Activated CD4-positive, alpha-beta memory T cell treated with anti-CD3 and anti-CD28 coated beads, Interleukin-2, amount 10 ng/mL, durations not matched to agents 7 days and 5 days (primary cell): ENCODE data around the gene KLHL42. TPM values are rescaled to one million over a fixed set of nuclear protein-coding genes. Genes with fewer than 3 reads are reported as not detected.
"Not testable (repeated sequence)": the region's sequence is repeated elsewhere in the genome, so short reads cannot be mapped to it uniquely, and the experiment has no call there.

Experiments
- CTCF ChIA-PET: fragments of 350-600 bp; sonication (Branson Sonifier 250); formaldehyde crosslinking; loops from one replicate; lab custom pipeline; 2021; ENCODE audit warnings: antibody characterized with exemption, inconsistent platforms; lab: Charles Lee
- POLR2A ChIA-PET: fragments of 350-600 bp; sonication (Branson Sonifier 250); formaldehyde crosslinking; loops from one replicate; lab custom pipeline; 2021; ENCODE audit warnings: antibody characterized with exemption; lab: Charles Lee
- DNase-seq: peaks from one replicate; pipeline ENCODE4 v3.0.0-alpha.2; 2020
- H3K27ac Mint-ChIP-seq: one replicate; pipeline ENCODE4 v1.8.0; 2021; ENCODE audit warnings: mild to moderate bottlenecking, mixed read lengths
- H3K27me3 Mint-ChIP-seq: one replicate; pipeline ENCODE4 v1.8.0; 2021; ENCODE audit warnings: mixed read lengths
- H3K36me3 Mint-ChIP-seq: one replicate; pipeline ENCODE4 v1.8.0; 2021; ENCODE audit warnings: low read depth, mixed read lengths
- H3K4me1 Mint-ChIP-seq: one replicate; pipeline ENCODE4 v1.8.0; 2021; ENCODE audit warnings: mixed read lengths
- H3K4me3 Mint-ChIP-seq: one replicate; pipeline ENCODE4 v1.8.0; 2021; ENCODE audit warnings: mild to moderate bottlenecking, mixed read lengths
- H3K9me3 Mint-ChIP-seq: one replicate; pipeline ENCODE4 v1.8.0; 2021; ENCODE audit warnings: mixed read lengths
- total RNA-seq, 2 experiments: library from RNA; stranded (reverse); gene quantifications; one replicate each; pipeline ENCODE4 v1.2.3, GENCODE V29; 2021

Gene KLHL42
- total RNA-seq, 2 experiments from 2014 or later = 8.1 to 10.1 TPM

GRCh38 chr12:27824126-27824842, 44.3 kb downstream of the KLHL42 start:
- peaks cover 42% of the 10 kb centered on the region for H3K4me1 Mint-ChIP-seq
- H3K4me3 Mint-ChIP-seq = no peak overlapping the region
- no peak for DNase-seq
- no peaks in the 10 kb centered on the region for H3K36me3 Mint-ChIP-seq
- H3K27me3 Mint-ChIP-seq = peaks cover 52% of the 10 kb centered on the region
- POLR2A ChIA-PET = no interaction called here
- no peak overlapping the region for H3K27ac Mint-ChIP-seq
- no peaks in the 10 kb centered on the region for H3K9me3 Mint-ChIP-seq
- CTCF ChIA-PET = no interaction called here

- ChIA-PET POLR2A (no interaction called here), CTCF (no interaction called here)
- Mint-ChIP-seq H3K27ac (no peak overlapping the region), H3K36me3 (no peaks in the 10 kb centered on the region), H3K27me3 (peaks cover 45% of the 10 kb centered on the region), H3K4me3 (no peak overlapping the region), H3K4me1 (peaks cover 40% of the 10 kb centered on the region), H3K9me3 (no peaks in the 10 kb centered on the region)
- DNase-seq = no peak
Observed at GRCh38 chr12:27826076-27826475, 46.0 kb downstream of the KLHL42 start.

- no peak overlapping the region for H3K27ac Mint-ChIP-seq
- no peak overlapping the region for H3K4me3 Mint-ChIP-seq
- H3K27me3 Mint-ChIP-seq = peaks cover 47% of the 10 kb centered on the region
- H3K9me3 Mint-ChIP-seq = no peaks in the 10 kb centered on the region
- DNase-seq = no peak
- POLR2A ChIA-PET = no interaction called here
- peaks cover 19% of the 10 kb centered on the region for H3K4me1 Mint-ChIP-seq
- no peaks in the 10 kb centered on the region for H3K36me3 Mint-ChIP-seq
- CTCF ChIA-PET = no interaction called here
Observed at GRCh38 chr12:27828196-27828595, 48.2 kb downstream of the KLHL42 start.

GRCh38 chr12:27838543-27839185, 58.6 kb downstream of the KLHL42 start:
- no peaks in the 10 kb centered on the region for H3K9me3 Mint-ChIP-seq
- no peak for DNase-seq
- ChIA-PET CTCF (no interaction called here), POLR2A (no interaction called here)
- no peaks in the 10 kb centered on the region for H3K36me3 Mint-ChIP-seq
- no peaks in the 10 kb centered on the region for H3K27me3 Mint-ChIP-seq
- H3K27ac Mint-ChIP-seq = no peak overlapping the region
- H3K4me1 Mint-ChIP-seq = no peaks in the 10 kb centered on the region
- H3K4me3 Mint-ChIP-seq = no peak overlapping the region

- no peak overlapping the region for H3K27ac Mint-ChIP-seq
- ChIA-PET CTCF (interaction anchor here (0.7 kb wide), 2 partner anchors 107 to 727 kb away, joined by 3 read pairs; no protein-coding TSS in a partner anchor), POLR2A (no interaction called here)
- H3K4me3 Mint-ChIP-seq = no peak overlapping the region
- DNase-seq = no peak
- no peaks in the 10 kb centered on the region for H3K27me3 Mint-ChIP-seq
- H3K4me1 Mint-ChIP-seq = no peaks in the 10 kb centered on the region
- no peaks in the 10 kb centered on the region for H3K36me3 Mint-ChIP-seq
- no peaks in the 10 kb centered on the region for H3K9me3 Mint-ChIP-seq
Observed at GRCh38 chr12:27840229-27840999, 60.4 kb downstream of the KLHL42 start.

- no peak overlapping the region for H3K27ac Mint-ChIP-seq
- no peaks in the 10 kb centered on the region for H3K4me1 Mint-ChIP-seq
- DNase-seq = no peak
- no peaks in the 10 kb centered on the region for H3K36me3 Mint-ChIP-seq
- POLR2A ChIA-PET = no interaction called here
- no peak overlapping the region for H3K4me3 Mint-ChIP-seq
- CTCF ChIA-PET = interaction anchor here (0.5 kb wide), 1 partner anchor 51 kb away, joined by 3 read pairs; no protein-coding TSS in a partner anchor
- peaks cover 5% of the 10 kb centered on the region for H3K27me3 Mint-ChIP-seq
- H3K9me3 Mint-ChIP-seq = no peaks in the 10 kb centered on the region
Observed at GRCh38 chr12:27841392-27841882, 61.4 kb downstream of the KLHL42 start.

GRCh38 chr12:27843714-27844245, 63.7 kb downstream of the KLHL42 start:
- Mint-ChIP-seq H3K27ac (no peak overlapping the region), H3K36me3 (no peaks in the 10 kb centered on the region), H3K27me3 (peaks cover 16% of the 10 kb centered on the region), H3K4me3 (no peak overlapping the region), H3K9me3 (no peaks in the 10 kb centered on the region), H3K4me1 (no peaks in the 10 kb centered on the region)
- CTCF ChIA-PET = no interaction called here
- DNase-seq = no peak
- POLR2A ChIA-PET = no interaction called here

GRCh38 chr12:27844366-27845090, 64.5 kb downstream of the KLHL42 start:
- Mint-ChIP-seq H3K9me3 (peaks cover 2% of the 10 kb centered on the region), H3K4me3 (no peak overlapping the region), H3K36me3 (no peaks in the 10 kb centered on the region), H3K4me1 (no peaks in the 10 kb centered on the region), H3K27ac (no peak overlapping the region), H3K27me3 (peaks cover 21% of the 10 kb centered on the region)
- CTCF ChIA-PET = no interaction called here
- POLR2A ChIA-PET = no interaction called here
- DNase-seq = no peak

- Mint-ChIP-seq H3K4me1 (no peaks in the 10 kb centered on the region), H3K27me3 (peaks cover 26% of the 10 kb centered on the region), H3K27ac (no peak overlapping the region), H3K36me3 (no peaks in the 10 kb centered on the region), H3K4me3 (no peak overlapping the region), H3K9me3 (peaks cover 7% of the 10 kb centered on the region)
- CTCF ChIA-PET = no interaction called here
- POLR2A ChIA-PET = no interaction called here
- no peak for DNase-seq
Observed at GRCh38 chr12:27845187-27845586, 65.2 kb downstream of the KLHL42 start.

- CTCF ChIA-PET, POLR2A ChIA-PET, H3K4me3 Mint-ChIP-seq, DNase-seq, H3K27ac Mint-ChIP-seq, H3K4me1 Mint-ChIP-seq, H3K36me3 Mint-ChIP-seq, H3K9me3 Mint-ChIP-seq: not testable (repeated sequence)
- peaks cover 30% of the 10 kb centered on the region for H3K27me3 Mint-ChIP-seq
Observed at GRCh38 chr12:27845706-27846105, 65.7 kb downstream of the KLHL42 start.

- DNase-seq, CTCF ChIA-PET, H3K4me3 Mint-ChIP-seq, H3K36me3 Mint-ChIP-seq, H3K9me3 Mint-ChIP-seq, H3K27ac Mint-ChIP-seq, H3K4me1 Mint-ChIP-seq, POLR2A ChIA-PET: not testable (repeated sequence)
- peaks cover 37% of the 10 kb centered on the region for H3K27me3 Mint-ChIP-seq
Observed at GRCh38 chr12:27847293-27847692, 67.3 kb downstream of the KLHL42 start.

GRCh38 chr12:27851311-27851710, 71.3 kb downstream of the KLHL42 start:
- Mint-ChIP-seq H3K9me3 (peaks cover 9% of the 10 kb centered on the region), H3K27me3 (peaks cover 39% of the 10 kb centered on the region), H3K27ac (no peak overlapping the region), H3K4me1 (no peaks in the 10 kb centered on the region), H3K36me3 (no peaks in the 10 kb centered on the region), H3K4me3 (no peak overlapping the region)
- CTCF ChIA-PET = no interaction called here
- POLR2A ChIA-PET = no interaction called here
- DNase-seq = no peak
